CD14-positive monocyte (primary cell): ENCODE measurements around the gene SLCO1B1. TPM values are rescaled to one million over a fixed set of nuclear protein-coding genes. Genes with fewer than 3 reads are reported as not detected.

ENCODE experiments used
- DNase-seq, 3 donors: peaks; one replicate each; pipeline ENCODE4 v3.0.0-alpha.2; 2011 to 2022
- H2AFZ ChIP-seq: 2 replicates; pipeline ENCODE4 v1.6.0; 2012; ENCODE audit warnings: mild to moderate bottlenecking, low read depth, low read length, inconsistent platforms; ENCODE audit not compliant: insufficient read depth, poor library complexity, severe bottlenecking
- H3K27ac ChIP-seq, 2 donors: 1 replicate in 1 of 2; 2 replicates in 1 of 2; pipeline ENCODE4 v1.5.1; 2012 to 2013; ENCODE audit warnings: low read length in 2 of 2, control low read depth in 1 of 2, inconsistent platforms in 1 of 2, low read depth in 1 of 2, mild to moderate bottlenecking in 1 of 2
- H3K27me3 ChIP-seq, 2 donors: one replicate each; pipeline versions ENCODE4 v1.6.0 to v1.6.1; 2011 to 2013; ENCODE audit warnings: low read length in 2 of 2; ENCODE audit not compliant: control insufficient read depth in 2 of 2, insufficient read depth in 2 of 2
- H3K36me3 ChIP-seq, 2 donors: replicated peaks in 1 of 2; 1 replicate in 1 of 2; 2 replicates in 1 of 2; pipeline versions ENCODE4 v1.5.1 to v1.6.1; 2012 to 2013; ENCODE audit warnings: low read length in 2 of 2, control low read depth in 1 of 2, inconsistent platforms in 1 of 2, mild to moderate bottlenecking in 1 of 2; ENCODE audit not compliant: insufficient read depth in 2 of 2, control insufficient read depth in 1 of 2
- H3K4me1 ChIP-seq, 2 donors: 1 replicate in 1 of 2; 2 replicates in 1 of 2; pipeline versions ENCODE4 v1.5.1 to v1.6.1; 2012 to 2013; ENCODE audit warnings: low read length in 2 of 2, control low read depth in 1 of 2, inconsistent platforms in 1 of 2, mild to moderate bottlenecking in 1 of 2, moderate library complexity in 1 of 2; ENCODE audit not compliant: insufficient read depth in 2 of 2, control insufficient read depth in 1 of 2
- H3K4me2 ChIP-seq: replicated peaks from 2 replicates; pipeline ENCODE3; 2012; ENCODE audit warnings: low read length, moderate library complexity, mild to moderate bottlenecking; ENCODE audit not compliant: poor library complexity, severe bottlenecking; ENCODE audit errors: extremely low read depth
- H3K4me3 ChIP-seq, 3 experiments: fragments of 200-600 bp in 1 of 3; sonication (generic) in 1 of 3; replicated peaks in 1 of 3; 1 replicate in 2 of 3; 2 replicates in 1 of 3; pipeline ENCODE4 v1.5.1; 2011 to 2013; ENCODE audit warnings: low read length in 3 of 3, mild to moderate bottlenecking in 3 of 3, control low read depth in 2 of 3, low read depth in 2 of 3, inconsistent platforms in 1 of 3, moderate library complexity in 1 of 3
- H3K79me2 ChIP-seq: 2 replicates; pipeline ENCODE4 v1.6.0; 2012; ENCODE audit warnings: mild to moderate bottlenecking, control low read depth, inconsistent platforms, low read length, moderate library complexity; ENCODE audit not compliant: insufficient read depth
- H3K9ac ChIP-seq: 2 replicates; pipeline ENCODE4 v1.6.0; 2017; ENCODE audit warnings: low read length, mild to moderate bottlenecking; ENCODE audit not compliant: insufficient read depth, poor library complexity, severe bottlenecking
- H3K9me3 ChIP-seq, 2 donors: replicated peaks in 1 of 2; 1 replicate in 1 of 2; 2 replicates in 1 of 2; pipeline versions ENCODE4 v1.5.1 to v1.6.1; 2012 to 2013; ENCODE audit warnings: low read length in 2 of 2, control low read depth in 1 of 2; ENCODE audit not compliant: control insufficient read depth in 1 of 2, insufficient read depth in 1 of 2
- H4K20me1 ChIP-seq: 2 replicates; pipeline ENCODE4 v1.6.0; 2012; ENCODE audit warnings: mild to moderate bottlenecking, low read length, control low read depth, moderate library complexity; ENCODE audit not compliant: insufficient read depth
- H3K27ac Mint-ChIP-seq, 7 donors: one replicate each; pipeline ENCODE4 v1.8.0; 2020; ENCODE audit warnings: mild to moderate bottlenecking in 7 of 7, mixed read lengths in 7 of 7, moderate library complexity in 6 of 7, inconsistent platforms in 2 of 7
- H3K27me3 Mint-ChIP-seq, 3 donors: one replicate each; pipeline ENCODE4 v1.8.0; 2021 to 2022; ENCODE audit warnings: low read depth in 3 of 3, mild to moderate bottlenecking in 3 of 3, mixed read lengths in 3 of 3, moderate library complexity in 3 of 3, inconsistent platforms in 1 of 3
- H3K36me3 Mint-ChIP-seq, 2 donors: one replicate each; pipeline ENCODE4 v1.8.0; 2020; ENCODE audit warnings: mixed read lengths in 2 of 2, inconsistent platforms in 1 of 2, mild to moderate bottlenecking in 1 of 2
- H3K4me1 Mint-ChIP-seq: one replicate; pipeline ENCODE4 v1.8.0; 2020; ENCODE audit warnings: mild to moderate bottlenecking, mixed read lengths
- H3K4me3 Mint-ChIP-seq, 2 donors: one replicate each; pipeline ENCODE4 v1.8.0; 2020; ENCODE audit warnings: mild to moderate bottlenecking in 2 of 2, mixed read lengths in 2 of 2, moderate library complexity in 1 of 2
- H3K9me3 Mint-ChIP-seq, 7 donors: one replicate each; pipeline ENCODE4 v1.8.0; 2020 to 2022; ENCODE audit warnings: mixed read lengths in 7 of 7, mild to moderate bottlenecking in 6 of 7, moderate library complexity in 6 of 7, inconsistent platforms in 2 of 7
- WGBS: methylation state at CpG from one replicate; pipeline ENCODE4 v1.1.5; 2013; ENCODE audit warnings: missing lambda C conversion rate; ENCODE audit not compliant: insufficient coverage; 5-methylcytosine and 5-hydroxymethylcytosine counted together
- intact Hi-C, 2 donors: fragments of 100-400 bp; cut with micrococcal nuclease; formaldehyde crosslinking; loops; one replicate each; pipeline versions ENCODE4 v1.15.0 to v1.15.1; 2023
- polyA plus RNA-seq, 3 donors: library from polyadenylated mRNA; depleted of rRNA in 1 of 3; unstranded in 2 of 3; stranded (reverse) in 1 of 3; fragments of 300-500 nt in 2 of 3; fragments of >200 nt in 1 of 3; fragmentation: Illumina TruSeq in 2 of 3; gene quantifications; 1 replicate in 2 of 3; 2 replicates in 1 of 3; pipeline ENCODE4 v1.2.3, GENCODE V29; 2012 to 2021
- TF ChIP-seq, protein P1 (sequence below): fragments of 200-600 bp; IDR thresholded peaks from one replicate; pipeline ENCODE4 v1.8.0; 2022; ENCODE audit warnings: antibody characterized with exemption, mild to moderate bottlenecking

SLCO1B1 gene
- polyA plus RNA-seq, 3 donors: not detected

DNA sequence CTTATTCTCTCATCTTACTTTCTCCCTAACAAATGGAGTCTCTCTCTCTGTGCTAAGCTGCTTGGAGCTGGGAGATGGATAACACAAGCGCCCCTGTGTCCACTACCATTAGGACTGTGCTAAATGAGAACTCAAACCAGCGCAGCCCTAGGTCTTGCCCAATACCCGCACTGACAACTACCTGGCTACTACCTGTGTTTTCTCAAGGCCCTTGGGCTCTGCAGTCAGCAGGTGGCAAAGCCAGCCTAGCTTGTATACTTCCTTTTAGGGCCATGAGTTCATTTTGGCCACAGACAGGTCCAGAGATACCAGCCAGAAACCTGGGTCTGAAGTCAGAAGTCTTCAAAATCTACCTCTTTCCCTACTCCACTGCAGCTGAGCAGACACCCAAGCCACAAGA lies 13.0 kb upstream of the SLCO1B1 start:
- no peak for DNase-seq
- 74% methylated on average over 3 of the region's 3 CpGs for WGBS
- no peak overlapping the region for H3K27ac ChIP-seq
- no peaks in the 10 kb centered on the region for H3K36me3 ChIP-seq
- H3K9me3 Mint-ChIP-seq: peaks cover 1 to 20% (median 13%) of the 10 kb centered on the region in 7 donors
- TF ChIP-seq, protein P1, sequence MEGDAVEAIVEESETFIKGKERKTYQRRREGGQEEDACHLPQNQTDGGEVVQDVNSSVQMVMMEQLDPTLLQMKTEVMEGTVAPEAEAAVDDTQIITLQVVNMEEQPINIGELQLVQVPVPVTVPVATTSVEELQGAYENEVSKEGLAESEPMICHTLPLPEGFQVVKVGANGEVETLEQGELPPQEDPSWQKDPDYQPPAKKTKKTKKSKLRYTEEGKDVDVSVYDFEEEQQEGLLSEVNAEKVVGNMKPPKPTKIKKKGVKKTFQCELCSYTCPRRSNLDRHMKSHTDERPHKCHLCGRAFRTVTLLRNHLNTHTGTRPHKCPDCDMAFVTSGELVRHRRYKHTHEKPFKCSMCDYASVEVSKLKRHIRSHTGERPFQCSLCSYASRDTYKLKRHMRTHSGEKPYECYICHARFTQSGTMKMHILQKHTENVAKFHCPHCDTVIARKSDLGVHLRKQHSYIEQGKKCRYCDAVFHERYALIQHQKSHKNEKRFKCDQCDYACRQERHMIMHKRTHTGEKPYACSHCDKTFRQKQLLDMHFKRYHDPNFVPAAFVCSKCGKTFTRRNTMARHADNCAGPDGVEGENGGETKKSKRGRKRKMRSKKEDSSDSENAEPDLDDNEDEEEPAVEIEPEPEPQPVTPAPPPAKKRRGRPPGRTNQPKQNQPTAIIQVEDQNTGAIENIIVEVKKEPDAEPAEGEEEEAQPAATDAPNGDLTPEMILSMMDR: no peak
- intact Hi-C loops: no loop called here
- no peaks in the 10 kb centered on the region for H4K20me1 ChIP-seq
- no peaks in the 10 kb centered on the region for H3K4me1 ChIP-seq
- H2AFZ ChIP-seq: no peak overlapping the region
- no peak overlapping the region for H3K9ac ChIP-seq
- H3K4me2 ChIP-seq: no peak overlapping the region
- peaks cover 17 to 20% of the 10 kb centered on the region in 2 donors for H3K9me3 ChIP-seq
- H3K4me1 Mint-ChIP-seq: no peaks in the 10 kb centered on the region
- no peak overlapping the region for H3K4me3 Mint-ChIP-seq
- no peak overlapping the region for H3K4me3 ChIP-seq
- H3K27ac Mint-ChIP-seq: no peak overlapping the region
- peaks cover 0 to 1% (median 0%) of the 10 kb centered on the region in 3 donors for H3K27me3 Mint-ChIP-seq
- no peaks in the 10 kb centered on the region for H3K36me3 Mint-ChIP-seq
- no peaks in the 10 kb centered on the region for H3K27me3 ChIP-seq
- no peaks in the 10 kb centered on the region for H3K79me2 ChIP-seq

- Histone ChIP-seq H2AFZ (no peak overlapping the region), H3K4me3 (no peak overlapping the region), H3K4me1 (no peaks in the 10 kb centered on the region), H3K79me2 (no peaks in the 10 kb centered on the region), H3K9me3 (peaks cover 16 to 17% of the 10 kb centered on the region in 2 donors), H3K9ac (no peak overlapping the region), H4K20me1 (no peaks in the 10 kb centered on the region), H3K4me2 (no peak overlapping the region), H3K27ac (no peak overlapping the region), H3K27me3 (no peaks in the 10 kb centered on the region), H3K36me3 (no peaks in the 10 kb centered on the region)
- WGBS: no CpG with 5 or more reads among the region's 1 CpG
- no peak for DNase-seq
- Mint-ChIP-seq H3K27me3 (peaks cover 0 to 1% (median 0%) of the 10 kb centered on the region in 3 donors), H3K27ac (no peak overlapping the region), H3K4me1 (no peaks in the 10 kb centered on the region), H3K36me3 (no peaks in the 10 kb centered on the region), H3K4me3 (no peak overlapping the region), H3K9me3 (peaks cover 1 to 18% (median 11%) of the 10 kb centered on the region in 7 donors)
- TF ChIP-seq, protein P1: no peak
- intact Hi-C loops: no loop called here
Observed at GRCh38 chr12:21118760-21119159, 12.2 kb upstream of the SLCO1B1 start.
